Cerebellar cortex (tissue), 1 donor: ENCODE results near the gene TRPV4.
"Not testable (repeated sequence)": the region's sequence is repeated elsewhere in the genome, so short reads cannot be mapped to it uniquely, and the experiment has no call there.

Experiments used
- DNase-seq: peaks from one replicate; pipeline ENCODE4 v3.0.0-alpha.2; 2015; ENCODE audit warnings: low spot score

TRPV4 gene

DNA sequence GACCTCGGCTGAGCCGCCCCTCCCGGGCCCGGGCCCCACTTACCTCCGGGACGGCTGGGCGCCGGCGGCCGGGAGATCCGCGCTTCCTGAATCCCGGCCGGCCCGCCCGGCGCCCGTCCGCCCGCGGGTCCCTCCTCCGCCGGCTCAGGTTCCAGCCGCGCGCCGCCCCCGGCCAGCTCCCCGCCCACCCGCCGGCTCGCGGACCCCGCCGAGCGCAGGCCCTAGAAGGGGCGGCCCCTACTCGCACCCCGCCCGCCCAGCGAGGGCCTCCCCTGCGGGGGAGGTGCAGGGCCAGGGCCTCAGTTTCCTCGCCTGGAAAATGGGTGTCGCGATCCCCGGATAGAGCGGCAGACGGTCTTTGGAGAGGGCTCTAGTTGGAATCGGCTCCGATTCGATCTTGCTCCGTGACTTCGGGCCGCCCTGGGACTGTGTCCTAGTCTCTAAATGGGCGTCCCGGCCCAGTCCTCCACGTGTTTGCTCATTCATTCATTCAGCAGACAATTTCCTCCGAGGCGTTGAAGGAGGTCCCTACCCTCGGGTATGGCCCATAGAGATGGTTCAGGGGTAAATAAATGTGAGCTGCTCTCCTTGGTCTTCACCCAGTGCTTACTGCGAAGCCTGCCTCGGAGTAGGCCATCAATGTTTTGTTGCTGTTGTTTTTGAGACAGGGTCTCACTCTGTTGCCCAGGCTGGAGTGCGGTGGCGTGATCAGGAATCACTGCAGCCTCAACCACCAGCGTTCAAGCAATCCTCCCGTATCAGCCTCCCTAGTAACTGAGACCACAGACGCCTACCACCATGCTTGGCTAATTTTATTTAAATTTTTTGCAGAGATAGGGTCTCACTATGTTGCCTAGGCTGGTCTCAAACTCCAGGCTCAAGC is at the start of gene TRPV4:
TRPV4 (minus strand) TSS at position 92 of the 883 bp plus-strand sequence. CDS start 18,602 bp downstream, outside the sequence.
- DNase-seq: no peak

DNA sequence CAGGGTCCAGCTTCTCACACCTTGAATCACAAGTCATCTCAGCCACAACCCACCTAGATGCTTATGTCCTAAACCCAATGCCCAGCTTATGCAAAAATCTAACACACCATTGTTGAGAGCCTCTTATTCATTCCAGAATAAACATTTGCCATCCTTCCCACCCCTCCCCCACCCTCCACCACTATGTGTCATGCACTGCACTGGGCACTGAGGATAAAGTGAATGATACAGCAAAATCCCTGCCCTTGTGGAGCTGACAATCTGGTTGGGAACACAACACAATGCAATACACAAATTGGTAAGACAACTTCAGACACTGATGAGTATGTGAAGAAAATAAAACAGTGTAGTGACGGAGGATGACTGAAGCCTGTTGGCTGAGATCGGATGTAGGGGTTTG is 48.6 kb upstream of the TRPV4 start:
- DNase-seq: no peak

DNA sequence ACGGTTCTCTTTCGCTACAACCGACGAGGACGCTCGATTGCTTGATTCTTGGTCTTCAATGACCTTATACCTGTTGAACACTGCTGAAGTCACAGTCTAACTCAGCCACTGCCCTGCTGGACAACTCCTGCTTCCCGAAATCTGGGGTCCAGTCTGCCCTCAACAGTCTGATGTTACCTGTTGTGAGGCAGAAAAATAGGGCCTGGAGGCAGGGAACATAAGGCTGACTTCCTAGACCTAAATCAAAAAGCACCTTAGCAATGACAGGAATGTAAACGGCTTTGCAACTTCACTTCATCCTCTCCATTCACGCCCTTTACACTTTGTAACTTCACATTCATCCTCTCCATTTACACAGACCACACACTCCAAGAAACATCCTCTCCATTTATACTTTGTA is 47.7 kb upstream of the TRPV4 start:
- no peak for DNase-seq

DNA sequence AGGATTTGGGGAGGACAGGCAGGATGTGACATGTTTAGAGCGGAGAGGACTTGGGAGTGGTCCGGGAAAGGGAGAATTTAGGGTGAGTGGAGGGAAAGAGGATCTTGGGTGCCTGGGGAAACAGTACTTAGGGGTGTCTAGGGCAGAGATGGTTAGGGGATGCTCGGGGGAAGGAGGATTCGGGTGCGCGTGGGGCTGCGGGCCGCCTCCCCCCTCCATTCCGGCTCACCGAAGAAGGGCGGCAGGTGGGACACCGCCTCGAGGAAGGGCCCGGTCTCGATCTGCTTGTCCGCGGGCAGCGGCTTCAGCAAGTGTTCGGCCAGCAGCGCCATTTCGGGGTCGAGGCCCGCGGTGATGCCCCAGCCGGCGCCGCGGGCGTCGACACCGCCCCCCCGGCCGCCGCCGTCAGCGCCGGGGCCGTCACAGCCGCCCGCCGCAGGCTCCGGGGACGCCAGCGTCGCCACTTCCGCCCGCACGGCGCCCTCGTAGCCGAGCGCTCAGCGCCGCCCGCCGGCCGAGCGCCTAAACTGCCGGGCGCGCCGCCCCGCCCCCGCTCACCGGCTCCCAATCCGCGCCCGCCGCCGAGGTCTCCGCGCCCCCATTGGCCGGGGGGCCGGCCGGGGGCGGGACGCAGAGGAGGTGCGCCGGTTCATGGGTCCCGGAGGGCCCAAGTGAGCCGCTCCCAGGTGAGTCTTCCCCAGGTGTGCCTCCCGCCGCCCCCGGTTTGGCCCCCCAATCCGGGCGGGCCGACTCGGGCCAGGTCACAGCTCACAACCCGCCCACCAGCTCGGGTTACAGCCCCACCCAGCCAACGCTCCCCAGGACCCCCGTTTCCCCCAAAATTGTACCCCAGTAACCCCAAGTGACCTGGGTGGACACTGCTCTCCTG is 47.1 kb upstream of the TRPV4 start, which contains the start of gene GLTP:
GLTP (minus strand) TSS at position 499 of the 889 bp plus-strand sequence; CDS start at position 332, 167 bp downstream.
- DNase-seq: peak; percentile 77

DNA sequence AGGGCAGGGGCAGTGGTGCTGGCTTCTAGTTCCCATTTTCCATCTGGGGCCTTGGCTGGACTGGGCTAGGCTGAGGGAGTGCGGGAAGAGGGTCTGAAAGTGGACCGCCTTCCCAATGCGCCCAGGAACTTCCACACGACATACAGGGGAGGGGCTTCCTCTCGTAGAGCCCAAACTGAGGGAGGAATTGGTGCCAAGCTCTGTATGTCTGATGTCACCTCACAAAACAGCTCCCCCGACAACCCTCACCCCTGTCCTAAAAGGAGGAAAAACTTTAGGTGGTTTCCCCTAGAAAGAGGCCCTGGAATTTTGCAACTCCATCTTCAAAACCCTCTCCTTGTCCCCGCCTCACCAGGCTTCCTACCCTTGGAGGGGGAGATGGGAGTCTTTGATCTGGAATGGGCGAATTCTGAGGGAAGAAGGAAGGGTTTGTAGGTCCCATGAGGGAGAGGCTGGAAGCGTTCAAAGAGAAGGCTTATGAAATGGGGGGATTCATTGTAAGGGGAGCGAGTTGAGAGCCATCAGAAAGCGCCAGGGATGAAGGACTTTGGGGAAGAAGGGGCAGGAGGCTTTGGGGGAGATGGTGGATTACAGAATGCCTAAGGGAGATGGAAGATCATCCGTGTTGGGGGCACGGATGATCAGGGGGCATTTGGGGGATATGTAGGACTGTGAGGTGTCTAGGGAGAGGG is 46.3 kb upstream of the TRPV4 start:
- DNase-seq: no peak

DNA sequence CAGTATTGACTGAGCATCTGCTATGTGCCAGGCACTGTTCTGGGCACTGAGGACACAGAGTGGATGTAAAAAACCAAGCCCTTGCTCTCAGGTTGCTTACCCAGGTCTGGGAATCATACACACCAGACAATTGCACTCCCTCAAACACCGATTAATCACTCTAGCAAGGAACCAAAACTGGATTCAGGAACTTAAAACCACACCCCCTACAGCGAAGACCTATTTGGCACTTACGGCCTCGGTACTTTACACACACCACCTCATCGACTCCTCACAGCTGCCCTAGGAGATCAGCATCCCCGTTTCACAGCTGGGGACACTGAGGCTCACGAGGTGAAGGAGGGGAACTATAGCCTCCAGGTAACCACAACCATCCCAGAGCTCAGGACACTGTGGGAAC is 45.6 kb upstream of the TRPV4 start:
- no peak for DNase-seq

DNA sequence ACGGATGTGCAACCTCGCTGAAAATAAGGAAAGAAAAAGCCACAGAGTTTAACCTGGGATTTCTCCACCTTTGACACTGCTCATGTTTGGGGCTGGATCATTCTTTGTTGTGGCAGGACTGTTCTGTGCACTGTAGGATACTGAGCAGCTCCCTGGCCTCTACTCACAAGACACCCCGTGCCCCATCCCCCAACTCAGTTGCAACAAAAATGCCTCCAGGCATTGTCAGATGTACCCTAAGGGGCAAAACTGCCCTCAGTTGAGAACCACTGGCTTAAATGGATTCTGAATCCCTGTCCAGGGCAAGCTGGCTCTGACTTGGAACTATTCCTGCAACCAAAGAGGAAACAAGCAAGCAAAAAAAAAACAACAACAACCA is 45.0 kb upstream of the TRPV4 start:
- no peak for DNase-seq

DNA sequence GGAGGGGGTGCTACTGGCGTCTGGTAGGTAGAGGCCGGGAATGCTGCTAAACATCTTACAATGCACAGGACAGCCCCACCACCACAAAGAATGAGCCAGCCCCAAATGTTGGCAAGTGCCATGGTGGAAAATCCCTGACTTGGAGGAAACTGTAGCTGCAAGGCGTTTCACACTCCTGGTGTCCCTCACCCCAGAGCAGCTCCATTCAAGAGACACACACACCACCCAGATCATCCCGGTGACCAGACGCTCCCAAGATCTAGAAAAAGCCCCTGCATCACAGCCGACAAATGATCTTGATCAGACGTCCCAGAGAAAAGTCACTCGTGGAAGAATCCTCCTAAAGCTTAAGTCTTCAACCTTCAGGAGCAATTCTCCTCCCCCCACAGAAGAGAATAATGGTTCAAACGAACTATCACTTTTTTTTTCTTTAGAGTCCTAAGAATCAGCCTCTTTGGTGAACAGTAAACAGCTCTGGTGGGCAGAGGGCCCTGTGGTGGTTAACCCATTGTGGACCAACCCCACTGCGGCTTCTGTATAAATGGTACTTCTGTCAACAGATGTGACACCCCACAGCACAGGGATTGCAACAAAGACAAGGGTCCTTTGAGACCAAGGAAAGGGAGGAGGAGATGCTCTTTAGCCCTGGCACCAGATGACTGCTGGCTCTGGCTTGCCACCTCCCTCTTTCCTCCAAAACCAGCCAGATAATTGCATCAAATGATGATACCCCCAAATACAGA is 44.5 kb upstream of the TRPV4 start:
- DNase-seq: no peak

DNA sequence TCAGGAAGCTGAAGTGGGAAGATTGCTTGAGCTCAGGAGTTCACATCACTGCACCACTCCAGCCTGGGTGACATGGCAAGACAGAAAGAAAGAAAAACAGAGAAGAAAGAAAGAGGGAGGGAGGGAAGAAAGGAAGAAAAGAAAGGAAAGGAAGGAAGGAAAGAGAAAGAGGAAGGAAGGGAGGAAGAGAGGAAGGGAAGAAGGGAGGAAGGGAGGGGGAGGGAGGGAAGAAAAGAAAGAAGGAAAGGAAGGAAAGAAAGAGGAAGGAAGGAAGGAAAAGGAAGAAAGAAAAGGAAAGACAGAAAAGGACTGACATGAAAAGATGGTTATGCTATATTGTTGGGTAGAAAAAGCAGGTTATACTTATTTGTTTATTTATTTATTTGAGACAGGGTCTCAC is 43.2 kb upstream of the TRPV4 start:
- DNase-seq: no peak

DNA sequence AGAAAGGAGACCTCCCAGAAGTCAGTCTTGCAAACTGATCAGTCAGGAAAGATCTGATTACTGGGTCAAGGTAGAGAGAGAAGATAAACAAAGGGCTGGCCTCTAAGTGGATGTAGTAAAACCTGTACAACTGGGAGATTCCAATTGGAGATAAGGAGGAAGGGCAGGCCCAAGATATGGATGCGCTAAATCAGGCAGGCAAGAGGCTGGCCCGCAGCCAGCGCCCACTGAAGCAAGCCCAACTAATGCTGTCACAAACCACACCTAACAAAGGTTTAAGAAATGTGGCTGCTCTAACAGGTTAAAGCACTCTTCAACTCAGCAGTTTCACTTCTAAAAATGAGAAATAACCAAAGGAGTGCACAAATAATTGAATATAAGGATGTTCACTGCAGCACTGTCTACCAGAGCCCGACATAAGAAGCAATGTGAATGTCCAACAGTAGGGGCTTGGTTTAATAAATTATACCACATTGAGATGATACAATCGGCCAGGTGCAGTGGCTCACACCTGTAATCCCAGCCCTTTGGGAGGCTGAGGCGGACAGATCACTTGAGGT is 42.5 kb upstream of the TRPV4 start:
- no peak for DNase-seq

DNA sequence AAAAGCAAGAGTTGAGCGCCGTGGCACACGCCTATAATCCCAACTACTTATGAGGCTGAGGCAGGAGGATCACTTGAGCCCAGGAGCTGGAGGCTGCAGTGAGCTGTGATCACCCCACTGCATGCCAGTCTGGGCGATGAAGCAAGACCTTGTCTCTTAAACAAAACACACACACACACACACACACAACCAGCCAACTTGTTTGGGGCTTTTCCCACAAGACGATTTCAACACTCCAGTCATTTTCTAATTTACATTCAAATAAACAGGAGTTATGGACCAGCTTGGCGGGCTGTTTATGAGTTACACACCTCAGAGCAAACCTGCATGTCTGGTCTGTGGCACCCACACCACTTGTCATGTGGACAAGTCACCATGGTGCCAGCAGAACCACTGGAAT is 40.5 kb upstream of the TRPV4 start:
- DNase-seq: no peak

DNA sequence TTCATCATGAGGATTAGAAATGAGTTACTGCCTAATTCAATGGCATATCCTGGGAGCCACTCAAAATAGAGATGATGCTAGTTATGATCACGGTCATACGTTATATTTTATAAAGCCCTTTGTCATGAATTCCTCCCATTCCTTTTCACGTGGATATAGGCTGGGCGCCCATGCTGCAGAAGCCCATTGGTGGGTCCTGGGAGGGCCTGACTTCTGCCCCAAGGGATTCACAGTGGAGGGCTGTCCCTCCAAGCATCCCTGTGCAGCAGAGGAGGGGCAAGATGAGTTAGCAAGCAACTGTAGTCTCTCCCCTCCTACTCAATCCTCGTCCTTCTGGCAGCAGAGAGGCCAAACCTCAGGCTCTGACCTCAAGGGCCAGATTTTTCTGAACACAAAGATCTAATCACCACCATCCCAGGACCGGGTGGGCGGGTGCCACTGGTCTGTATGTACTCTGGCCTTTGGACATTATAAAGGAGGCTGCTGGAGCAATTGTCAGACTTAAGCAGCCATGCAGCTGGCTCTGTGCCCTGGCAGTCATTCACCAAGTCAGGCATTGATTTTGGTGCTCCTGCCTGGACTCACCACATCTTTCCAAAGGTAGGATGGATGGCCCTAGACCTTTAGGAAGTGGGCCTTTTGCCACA is 38.6 kb upstream of the TRPV4 start:
- DNase-seq: no peak

DNA sequence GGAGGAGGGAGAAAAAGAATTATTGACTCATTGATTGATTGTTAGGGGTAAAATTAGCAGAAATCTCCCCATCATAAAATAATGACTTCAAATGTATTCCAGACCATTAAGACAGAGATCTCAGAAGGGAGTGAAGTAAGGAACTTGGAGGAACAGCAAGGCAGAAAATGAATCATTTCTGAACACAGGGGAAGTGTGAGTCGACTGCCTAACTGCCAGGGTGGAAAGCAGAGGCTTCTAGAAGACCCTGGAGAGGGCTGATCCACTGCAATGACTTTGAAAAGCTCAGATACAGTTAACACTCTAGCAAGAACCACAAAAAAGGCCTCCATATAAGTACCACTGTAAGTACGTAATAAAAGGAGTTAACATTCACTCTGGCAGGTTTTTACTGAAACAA is 37.5 kb upstream of the TRPV4 start:
- no peak for DNase-seq

DNA sequence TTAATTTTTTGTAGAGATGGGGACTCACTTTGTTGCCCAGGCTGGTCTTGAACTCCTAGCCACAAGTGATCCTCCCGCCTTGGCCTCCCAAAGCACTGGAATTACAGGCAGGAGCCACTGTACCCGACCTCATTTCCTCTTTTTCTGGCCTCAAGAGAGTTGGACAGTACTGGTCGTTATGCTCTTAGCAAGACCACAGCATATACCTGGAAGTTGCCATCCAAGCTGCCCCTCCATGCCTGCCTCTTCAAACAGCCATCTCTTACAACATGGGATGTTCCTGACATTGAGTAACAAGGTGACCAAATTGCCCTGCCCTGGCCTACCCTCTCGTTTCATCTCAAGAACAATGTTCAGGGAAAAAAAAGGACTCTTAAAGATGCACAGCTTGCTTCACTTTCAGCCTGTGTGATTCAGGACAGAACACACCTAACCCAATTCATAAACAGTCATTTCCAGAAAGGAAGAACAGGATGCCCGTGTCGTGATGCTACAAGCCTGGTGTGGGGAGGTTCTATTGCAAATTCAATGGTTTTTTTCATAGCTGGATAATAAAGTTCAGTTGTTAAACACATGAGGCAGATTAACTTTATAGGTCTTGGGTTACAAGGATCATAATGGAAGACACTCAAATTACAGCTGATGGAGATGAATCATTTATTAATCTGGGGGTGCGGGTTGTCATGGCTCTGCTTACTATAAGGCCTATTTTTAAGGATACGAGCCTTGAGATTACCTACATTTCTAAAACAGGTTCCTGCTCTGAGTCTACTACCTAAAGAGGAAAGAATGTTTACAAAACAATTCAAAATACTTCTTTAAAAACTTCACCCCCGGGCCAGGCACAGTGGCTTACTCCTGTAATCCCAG is 35.2 kb upstream of the TRPV4 start:
- DNase-seq: no peak

DNA sequence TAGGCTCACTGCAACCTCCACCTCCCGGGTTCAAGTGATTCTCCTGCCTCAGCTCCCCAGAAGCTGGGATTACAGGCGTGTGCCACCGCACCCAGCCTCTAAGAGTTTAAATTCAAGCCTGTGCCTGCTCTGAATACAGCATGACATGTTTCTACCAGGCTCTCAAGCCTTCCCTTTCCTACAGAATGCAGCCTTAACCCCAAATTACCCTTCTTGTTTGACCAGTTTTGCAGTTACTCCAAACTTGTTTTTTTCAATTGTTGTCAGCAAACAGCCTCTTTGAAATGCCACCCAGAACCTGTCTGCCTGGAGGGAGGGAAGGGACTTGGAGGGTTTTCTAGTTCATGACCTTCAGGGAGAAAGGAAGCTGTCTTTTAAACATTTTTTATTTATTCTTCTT is 31.7 kb upstream of the TRPV4 start:
- no peak for DNase-seq

DNA sequence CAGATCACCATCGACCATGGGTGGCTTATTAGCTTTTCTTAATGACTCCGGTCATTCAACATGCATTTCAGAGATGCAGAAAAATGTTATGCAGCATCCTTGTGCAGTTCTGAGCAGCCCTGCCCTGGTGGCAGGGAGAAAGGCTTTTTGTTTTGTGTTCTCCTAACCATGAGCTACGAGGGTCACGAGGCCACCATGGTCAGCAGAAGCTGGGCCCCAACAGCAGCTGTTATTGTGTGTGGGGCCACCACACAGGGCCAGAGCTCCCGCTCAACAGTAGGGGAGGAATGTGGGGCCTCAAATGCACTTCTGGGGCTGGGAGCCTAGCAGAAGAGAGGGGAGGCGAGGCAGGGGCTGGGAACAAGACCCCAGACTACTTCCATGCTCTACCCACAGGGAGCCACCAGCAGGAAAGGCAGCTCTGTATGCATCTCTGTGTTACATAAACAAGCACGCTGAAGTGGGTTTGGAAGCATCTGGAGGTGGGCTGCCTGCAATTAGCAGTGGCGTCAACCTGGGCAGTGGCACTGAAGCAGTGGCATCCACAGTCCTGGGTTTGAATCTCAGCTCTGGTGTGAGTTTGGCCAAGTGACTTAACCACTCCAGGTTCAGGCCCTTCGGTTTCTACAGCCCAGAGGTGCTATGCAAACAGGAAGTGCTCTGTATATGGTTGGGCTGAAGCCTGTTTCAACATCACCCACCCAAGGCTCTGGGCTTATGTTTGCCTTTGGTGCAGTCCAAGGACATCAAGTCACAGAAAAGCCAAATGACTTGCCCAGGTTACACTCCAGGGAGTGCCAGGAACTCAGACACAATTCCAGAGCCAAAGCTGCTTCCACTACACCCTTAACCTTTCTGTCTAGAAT is 30.9 kb upstream of the TRPV4 start:
- no peak for DNase-seq

DNA sequence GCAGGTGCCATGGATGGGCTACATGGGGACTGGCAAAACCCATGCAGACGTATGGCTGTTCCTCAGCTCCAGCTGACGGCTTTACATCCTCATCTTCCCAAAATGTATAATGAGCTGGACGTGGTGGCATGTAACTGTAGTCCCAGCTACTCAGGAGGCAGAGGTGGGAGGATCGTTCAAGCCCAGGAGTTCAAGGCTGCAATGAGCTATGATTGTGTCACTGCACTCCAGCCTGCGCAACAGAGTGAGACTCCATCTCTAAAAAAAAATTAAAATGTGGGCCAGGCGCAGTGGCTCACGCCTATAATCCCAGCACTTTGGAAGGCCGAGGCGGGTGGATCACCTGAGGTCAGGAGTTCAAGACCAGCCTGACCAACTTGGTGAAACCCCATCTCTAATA is 29.3 kb upstream of the TRPV4 start:
- DNase-seq: not testable (repeated sequence)

DNA sequence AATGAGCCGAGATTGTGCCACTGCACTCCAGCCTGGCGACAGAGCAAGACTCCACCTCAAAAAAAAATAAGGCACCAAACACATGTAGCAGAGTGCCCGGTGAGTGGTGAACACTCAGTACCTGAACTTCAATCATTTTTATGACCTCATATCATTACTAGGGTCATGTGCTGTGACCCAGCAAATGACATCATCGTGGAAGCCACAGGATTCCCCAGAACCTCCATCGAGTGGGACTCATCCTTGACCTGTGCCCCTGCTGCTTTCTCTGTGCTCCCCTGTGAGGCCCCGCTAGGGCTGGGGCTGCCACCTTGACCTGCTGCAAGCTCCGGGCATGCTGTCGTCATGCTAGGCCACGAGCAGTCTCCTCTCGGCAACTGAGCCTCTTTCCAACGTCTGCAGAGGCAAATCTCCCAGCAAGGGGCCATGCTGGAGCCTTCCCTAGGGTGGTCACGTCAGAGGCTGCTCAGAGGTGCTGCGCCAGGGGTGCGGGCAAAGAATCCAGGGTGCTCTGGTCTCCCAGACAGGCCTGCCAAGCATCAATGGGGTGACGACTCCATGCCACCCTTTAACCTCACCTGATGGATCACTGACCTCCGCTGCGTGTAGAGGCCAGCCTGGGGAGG is 28.6 kb upstream of the TRPV4 start:
- DNase-seq: no peak
